Hepatocyte (in vitro differentiated cells): Measurements from ENCODE around the gene LYPD8.

Source experiments
- CTCF ChIP-seq: fragments of 200-600 bp; sonication (generic); IDR thresholded peaks from 2 replicates; pipeline ENCODE4 v1.5.1; 2016; ENCODE audit warnings: antibody characterized with exemption, mild to moderate bottlenecking; ENCODE audit not compliant: poor library complexity
- EZH2 ChIP-seq: fragments of 200-600 bp; sonication (generic); IDR thresholded peaks from 2 replicates; pipeline ENCODE4 v1.6.1; 2016; ENCODE audit warnings: antibody characterized with exemption, mild to moderate bottlenecking, borderline replicate concordance
- EZH2phosphoT487 ChIP-seq: fragments of 200-600 bp; sonication (generic); IDR thresholded peaks from one replicate; pipeline ENCODE4 v1.6.1; 2018; ENCODE audit warnings: antibody characterized with exemption, mild to moderate bottlenecking, low read depth, moderate library complexity; ENCODE audit not compliant: unreplicated experiment, severe bottlenecking

- TF ChIP-seq CTCF (no peak), EZH2 (no peak), EZH2phosphoT487 (no peak)
Measured at GRCh38 chr1:248710305-248710900, 45.2 kb downstream of the LYPD8 start.
